HL-60 (cell line): ENCODE data around the gene DOK5.

ENCODE experiments used
- CTCF ChIP-seq: IDR thresholded peaks from one replicate; pipeline ENCODE4 v1.5.1; 2011; ENCODE audit warnings: low read length, control low read depth, inconsistent platforms; ENCODE audit not compliant: insufficient read depth
- GABPA ChIP-seq: IDR thresholded peaks from 2 replicates; pipeline ENCODE4 v1.6.1; 2012; ENCODE audit warnings: low read depth
- POLR2AphosphoS5 ChIP-seq: IDR thresholded peaks from 2 replicates; pipeline ENCODE4 v1.6.1; 2012; ENCODE audit warnings: low read depth
- TF ChIP-seq, protein P1 (sequence below): IDR thresholded peaks from 2 replicates; pipeline ENCODE4 v1.6.1; 2012; ENCODE audit warnings: low read depth; ENCODE audit not compliant: insufficient replicate concordance

- TF ChIP-seq POLR2AphosphoS5 (no peak), CTCF (no peak), GABPA (no peak)
- TF ChIP-seq, protein P1, sequence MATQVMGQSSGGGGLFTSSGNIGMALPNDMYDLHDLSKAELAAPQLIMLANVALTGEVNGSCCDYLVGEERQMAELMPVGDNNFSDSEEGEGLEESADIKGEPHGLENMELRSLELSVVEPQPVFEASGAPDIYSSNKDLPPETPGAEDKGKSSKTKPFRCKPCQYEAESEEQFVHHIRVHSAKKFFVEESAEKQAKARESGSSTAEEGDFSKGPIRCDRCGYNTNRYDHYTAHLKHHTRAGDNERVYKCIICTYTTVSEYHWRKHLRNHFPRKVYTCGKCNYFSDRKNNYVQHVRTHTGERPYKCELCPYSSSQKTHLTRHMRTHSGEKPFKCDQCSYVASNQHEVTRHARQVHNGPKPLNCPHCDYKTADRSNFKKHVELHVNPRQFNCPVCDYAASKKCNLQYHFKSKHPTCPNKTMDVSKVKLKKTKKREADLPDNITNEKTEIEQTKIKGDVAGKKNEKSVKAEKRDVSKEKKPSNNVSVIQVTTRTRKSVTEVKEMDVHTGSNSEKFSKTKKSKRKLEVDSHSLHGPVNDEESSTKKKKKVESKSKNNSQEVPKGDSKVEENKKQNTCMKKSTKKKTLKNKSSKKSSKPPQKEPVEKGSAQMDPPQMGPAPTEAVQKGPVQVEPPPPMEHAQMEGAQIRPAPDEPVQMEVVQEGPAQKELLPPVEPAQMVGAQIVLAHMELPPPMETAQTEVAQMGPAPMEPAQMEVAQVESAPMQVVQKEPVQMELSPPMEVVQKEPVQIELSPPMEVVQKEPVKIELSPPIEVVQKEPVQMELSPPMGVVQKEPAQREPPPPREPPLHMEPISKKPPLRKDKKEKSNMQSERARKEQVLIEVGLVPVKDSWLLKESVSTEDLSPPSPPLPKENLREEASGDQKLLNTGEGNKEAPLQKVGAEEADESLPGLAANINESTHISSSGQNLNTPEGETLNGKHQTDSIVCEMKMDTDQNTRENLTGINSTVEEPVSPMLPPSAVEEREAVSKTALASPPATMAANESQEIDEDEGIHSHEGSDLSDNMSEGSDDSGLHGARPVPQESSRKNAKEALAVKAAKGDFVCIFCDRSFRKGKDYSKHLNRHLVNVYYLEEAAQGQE, result no peak
Measured at GRCh38 chr20:54646156-54646517, 170.7 kb downstream of the DOK5 start.
